ENCODE measurements around the gene THSD7B. TPM values are rescaled to one million over a fixed set of nuclear protein-coding genes. Genes with fewer than 3 reads are reported as not detected.

The THSD7B gene
- total RNA-seq, 1 donor from 2014 or later, result 1.2 TPM

DNA sequence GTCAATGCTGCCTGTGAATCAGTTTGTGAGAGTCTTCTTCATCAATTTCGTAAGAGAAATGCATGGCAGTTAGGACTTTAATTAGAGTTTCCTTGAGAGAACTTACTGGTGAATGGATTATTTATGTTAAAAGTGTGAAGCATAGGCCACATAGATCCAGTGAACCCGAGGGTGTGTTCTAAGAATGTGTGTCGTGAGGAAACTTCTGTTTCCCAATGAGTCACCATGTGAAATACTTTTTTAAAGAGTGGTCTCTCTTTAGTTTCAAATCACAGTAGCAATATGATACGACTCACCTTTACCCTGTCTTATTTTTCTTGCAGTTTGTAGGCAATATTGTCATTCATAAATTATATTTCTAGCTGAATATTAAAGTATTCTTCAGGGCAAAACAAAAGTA is 18.5 kb downstream of the THSD7B start:
- H3K4me2 ChIP-seq, result no peak overlapping the region
- Mint-ChIP-seq H3K9me3 (no peaks in the 10 kb centered on the region), H3K4me1 (no peaks in the 10 kb centered on the region), H3K27ac (no peak overlapping the region), H3K36me3 (no peaks in the 10 kb centered on the region), H3K4me3 (no peak overlapping the region), H3K27me3 (ENCODE audit: insufficient read depth, low read depth) (peaks cover 5% of the 10 kb centered on the region)
- no peaks in the 10 kb centered on the region for H3K9me3 ChIP-seq (ENCODE audit: low read depth)
- no peak overlapping the region for H3K27ac ChIP-seq
- TF ChIP-seq, protein P1, sequence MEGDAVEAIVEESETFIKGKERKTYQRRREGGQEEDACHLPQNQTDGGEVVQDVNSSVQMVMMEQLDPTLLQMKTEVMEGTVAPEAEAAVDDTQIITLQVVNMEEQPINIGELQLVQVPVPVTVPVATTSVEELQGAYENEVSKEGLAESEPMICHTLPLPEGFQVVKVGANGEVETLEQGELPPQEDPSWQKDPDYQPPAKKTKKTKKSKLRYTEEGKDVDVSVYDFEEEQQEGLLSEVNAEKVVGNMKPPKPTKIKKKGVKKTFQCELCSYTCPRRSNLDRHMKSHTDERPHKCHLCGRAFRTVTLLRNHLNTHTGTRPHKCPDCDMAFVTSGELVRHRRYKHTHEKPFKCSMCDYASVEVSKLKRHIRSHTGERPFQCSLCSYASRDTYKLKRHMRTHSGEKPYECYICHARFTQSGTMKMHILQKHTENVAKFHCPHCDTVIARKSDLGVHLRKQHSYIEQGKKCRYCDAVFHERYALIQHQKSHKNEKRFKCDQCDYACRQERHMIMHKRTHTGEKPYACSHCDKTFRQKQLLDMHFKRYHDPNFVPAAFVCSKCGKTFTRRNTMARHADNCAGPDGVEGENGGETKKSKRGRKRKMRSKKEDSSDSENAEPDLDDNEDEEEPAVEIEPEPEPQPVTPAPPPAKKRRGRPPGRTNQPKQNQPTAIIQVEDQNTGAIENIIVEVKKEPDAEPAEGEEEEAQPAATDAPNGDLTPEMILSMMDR (IDR thresholded peaks at IDR 0.05), result no peak
- TF ChIP-seq EZH2 (IDR thresholded peaks at IDR 0.05) (no peak), EZH2phosphoT487 (IDR thresholded peaks at IDR 0.05) (no peak)
- H4K20me1 ChIP-seq (ENCODE audit: low read depth), result no peaks in the 10 kb centered on the region
- no peak for DNase-seq (ENCODE audit: low spot score)
- H3K36me3 ChIP-seq, result no peaks in the 10 kb centered on the region
- no peak overlapping the region for H3K9ac ChIP-seq
- no peak overlapping the region for H3K4me3 ChIP-seq
- H3K79me2 ChIP-seq (ENCODE audit: low read depth), result no peaks in the 10 kb centered on the region
- H3K4me1 ChIP-seq, result no peaks in the 10 kb centered on the region
- H3F3A ChIP-seq (ENCODE audit: low read depth), result no peaks in the 10 kb centered on the region
- no peak overlapping the region for H2AFZ ChIP-seq (replicated peaks)
- H3K27me3 ChIP-seq, result no peaks in the 10 kb centered on the region

DNA sequence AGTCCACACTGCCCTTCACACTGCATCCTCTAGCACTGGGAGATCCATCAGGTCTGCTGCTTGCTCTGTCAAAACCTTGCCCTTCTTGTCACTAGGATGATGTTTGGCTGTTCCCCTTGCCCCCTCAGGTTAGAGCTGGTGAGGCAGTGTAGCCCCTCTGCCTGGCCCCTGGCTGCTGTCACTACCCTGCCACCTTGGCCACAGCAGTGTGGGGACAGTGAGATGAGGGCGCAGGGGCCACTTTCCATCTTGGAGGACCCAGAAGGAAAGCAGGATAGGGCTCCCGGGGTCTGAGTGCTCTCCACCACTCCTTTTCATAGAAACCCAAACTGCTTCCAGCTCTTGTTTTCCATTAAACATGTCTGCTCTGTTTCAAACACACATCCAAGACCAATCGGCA is 19.9 kb downstream of the THSD7B start:
- Mint-ChIP-seq H3K4me3 (no peak overlapping the region), H3K36me3 (no peaks in the 10 kb centered on the region), H3K9me3 (no peaks in the 10 kb centered on the region), H3K27ac (no peak overlapping the region), H3K27me3 (ENCODE audit: insufficient read depth, low read depth) (peaks cover 5% of the 10 kb centered on the region), H3K4me1 (no peaks in the 10 kb centered on the region)
- Histone ChIP-seq H3F3A (ENCODE audit: low read depth) (no peaks in the 10 kb centered on the region), H3K27ac (no peak overlapping the region), H3K4me2 (no peak overlapping the region), H3K4me3 (no peak overlapping the region), H3K4me1 (no peaks in the 10 kb centered on the region), H3K27me3 (no peaks in the 10 kb centered on the region), H3K9me3 (ENCODE audit: low read depth) (no peaks in the 10 kb centered on the region), H3K9ac (no peak overlapping the region), H2AFZ (replicated peaks) (no peak overlapping the region), H3K36me3 (no peaks in the 10 kb centered on the region), H4K20me1 (ENCODE audit: low read depth) (no peaks in the 10 kb centered on the region), H3K79me2 (ENCODE audit: low read depth) (no peaks in the 10 kb centered on the region)
- no peak for DNase-seq (ENCODE audit: low spot score)
- TF ChIP-seq EZH2 (IDR thresholded peaks at IDR 0.05) (no peak), EZH2phosphoT487 (IDR thresholded peaks at IDR 0.05) (no peak)
- TF ChIP-seq, protein P1 (IDR thresholded peaks at IDR 0.05), result no peak

DNA sequence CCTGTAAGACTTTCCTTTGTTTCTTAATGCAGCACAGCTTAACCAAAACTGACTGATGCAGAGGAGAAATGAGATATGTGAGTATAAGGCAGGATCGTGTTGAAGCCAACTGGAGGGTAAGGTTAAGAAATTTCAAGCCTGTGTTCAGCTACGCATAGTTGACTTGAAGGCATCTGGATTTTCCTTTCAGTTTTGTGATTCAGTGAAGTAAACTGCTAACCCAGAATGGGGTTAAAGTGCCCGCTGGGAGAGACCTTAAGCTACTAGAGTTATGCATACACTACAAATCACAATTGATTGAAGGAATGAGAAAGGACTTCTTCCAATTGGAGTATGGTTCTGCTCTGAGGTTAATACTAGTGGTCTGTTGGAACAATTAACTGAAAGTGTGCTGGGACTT is 22.6 kb downstream of the THSD7B start:
- Mint-ChIP-seq H3K36me3 (no peaks in the 10 kb centered on the region), H3K4me1 (no peaks in the 10 kb centered on the region), H3K9me3 (no peaks in the 10 kb centered on the region), H3K27ac (no peak overlapping the region), H3K27me3 (ENCODE audit: insufficient read depth, low read depth) (peaks cover 5% of the 10 kb centered on the region), H3K4me3 (no peak overlapping the region)
- no peaks in the 10 kb centered on the region for H4K20me1 ChIP-seq (ENCODE audit: low read depth)
- no peak overlapping the region for H2AFZ ChIP-seq (replicated peaks)
- H3K9me3 ChIP-seq (ENCODE audit: low read depth), result no peaks in the 10 kb centered on the region
- no peak overlapping the region for H3K9ac ChIP-seq
- DNase-seq (ENCODE audit: low spot score), result peak; percentile 2
- TF ChIP-seq EZH2phosphoT487 (IDR thresholded peaks at IDR 0.05) (no peak), EZH2 (IDR thresholded peaks at IDR 0.05) (no peak)
- TF ChIP-seq, protein P1 (IDR thresholded peaks at IDR 0.05), result no peak
- no peak overlapping the region for H3K4me3 ChIP-seq
- no peaks in the 10 kb centered on the region for H3F3A ChIP-seq (ENCODE audit: low read depth)
- H3K4me2 ChIP-seq, result no peak overlapping the region
- no peaks in the 10 kb centered on the region for H3K79me2 ChIP-seq (ENCODE audit: low read depth)
- H3K36me3 ChIP-seq, result no peaks in the 10 kb centered on the region
- H3K27me3 ChIP-seq, result peaks cover 5% of the 10 kb centered on the region
- H3K27ac ChIP-seq, result no peak overlapping the region
- no peaks in the 10 kb centered on the region for H3K4me1 ChIP-seq

Measured in neural progenitor cell (in vitro differentiated cells).